HL-60 (cell line): ENCODE data around the gene ANK3.

Source experiments
- CTCF ChIP-seq: IDR thresholded peaks from one replicate; pipeline ENCODE4 v1.5.1; 2011; ENCODE audit warnings: low read length, control low read depth, inconsistent platforms; ENCODE audit not compliant: insufficient read depth
- GABPA ChIP-seq: IDR thresholded peaks from 2 replicates; pipeline ENCODE4 v1.6.1; 2012; ENCODE audit warnings: low read depth
- POLR2AphosphoS5 ChIP-seq: IDR thresholded peaks from 2 replicates; pipeline ENCODE4 v1.6.1; 2012; ENCODE audit warnings: low read depth
- REST ChIP-seq: IDR thresholded peaks from 2 replicates; pipeline ENCODE4 v1.6.1; 2012; ENCODE audit warnings: low read depth; ENCODE audit not compliant: insufficient replicate concordance

- TF ChIP-seq CTCF: no peak
- no peak for TF ChIP-seq GABPA
- no peak for TF ChIP-seq POLR2AphosphoS5
- no peak for TF ChIP-seq REST
Observed at GRCh38 chr10:59993931-59994330, 395.7 kb downstream of the ANK3 start.
